GM18511 (cell line): ENCODE measurements around the gene AKR1C4.
"Not testable (repeated sequence)": the region's sequence is repeated elsewhere in the genome, so short reads cannot be mapped to it uniquely, and the experiment has no call there.

ENCODE experiments used
- ATAC-seq: cut with Tn5 transposase; IDR thresholded peaks from one replicate; pipeline ENCODE4 v1.9.1; 2021; ENCODE audit warnings: mild to moderate bottlenecking, moderate library complexity; ENCODE audit not compliant: unreplicated experiment

The AKR1C4 gene

DNA sequence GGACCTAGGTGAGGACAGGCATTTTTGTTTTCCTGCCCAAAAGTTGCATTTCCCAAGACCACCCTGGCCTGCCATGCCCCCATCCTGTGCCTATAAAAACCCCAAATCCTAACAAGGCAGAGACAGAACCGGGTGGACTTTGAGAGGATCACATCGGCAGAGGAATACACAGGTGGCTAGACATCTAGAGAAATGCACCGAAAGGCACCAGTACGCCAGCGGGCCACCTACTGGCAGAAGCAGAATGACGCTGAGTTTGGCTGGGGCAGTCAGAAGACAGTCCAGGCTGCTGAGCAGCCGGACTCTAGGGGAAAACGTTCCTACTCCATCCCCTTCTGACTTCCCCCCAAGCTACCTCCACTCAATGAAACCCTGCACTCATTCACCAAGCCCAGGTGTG lies 2.8 kb downstream of the AKR1C4 start:
- ATAC-seq = no peak

DNA sequence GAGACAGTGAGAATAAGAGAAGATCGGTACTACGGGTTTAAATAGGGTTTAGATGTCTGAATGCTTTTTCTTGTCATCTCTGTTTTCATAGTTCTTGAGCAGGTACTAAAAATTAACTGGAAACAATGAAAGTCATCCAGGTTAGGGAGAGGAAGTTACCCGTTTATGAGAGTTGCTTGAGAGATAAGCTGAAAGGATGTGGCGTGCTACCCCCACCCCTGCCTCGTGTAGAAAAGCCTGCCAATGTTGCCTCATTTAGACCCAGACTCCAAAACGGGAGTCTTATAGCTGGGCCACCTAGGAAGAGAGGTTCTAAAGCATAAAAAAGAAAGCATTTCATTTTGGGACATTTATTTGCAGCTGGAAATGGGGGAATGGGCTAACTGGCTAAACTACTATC lies 10.2 kb downstream of the AKR1C4 start:
- no peak for ATAC-seq

GRCh38 chr10:5209776-5210175 lies 13.1 kb downstream of the AKR1C4 start:
- ATAC-seq = not testable (repeated sequence)

DNA sequence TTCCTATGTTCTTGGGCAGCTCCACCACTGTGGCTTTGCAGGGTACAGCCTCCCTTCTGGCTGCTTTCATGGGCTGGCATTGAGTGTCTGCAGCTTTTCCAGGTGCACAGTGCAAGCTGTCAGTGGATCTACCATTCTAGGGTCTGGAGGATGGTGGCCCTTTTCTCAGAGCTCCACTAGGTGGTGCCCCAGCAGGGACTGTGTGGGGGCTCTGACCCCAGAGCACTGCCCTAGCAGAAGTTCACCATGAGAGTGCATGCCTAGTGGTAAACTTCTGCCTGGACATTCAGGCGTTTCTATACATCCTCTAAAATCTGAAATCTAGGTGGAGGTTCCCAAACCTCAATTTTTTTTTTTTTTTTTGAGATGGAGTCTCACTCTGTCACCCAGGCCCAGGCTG lies 13.6 kb downstream of the AKR1C4 start:
- ATAC-seq = not testable (repeated sequence)

GRCh38 chr10:5211696-5212536 lies 15.3 kb downstream of the AKR1C4 start:
- no peak for ATAC-seq

DNA sequence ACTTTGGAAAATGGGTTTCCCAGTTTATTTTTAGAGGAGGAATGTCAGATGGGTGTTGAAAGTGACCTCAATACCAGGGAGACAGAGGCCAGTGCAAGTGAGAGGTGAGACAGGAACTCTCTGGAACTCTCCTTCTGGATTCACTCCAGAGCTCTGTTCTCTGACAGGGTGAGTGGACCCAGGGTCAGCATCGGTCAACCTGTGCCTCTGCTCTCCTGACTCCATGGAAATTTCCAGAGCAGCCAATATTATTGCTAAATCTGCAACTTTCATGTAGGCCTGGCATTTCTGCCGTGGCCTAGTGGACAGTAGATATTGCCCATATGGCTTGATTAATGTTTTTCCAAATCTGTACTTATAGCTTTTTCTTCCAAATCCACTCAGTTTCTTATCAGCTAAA lies 20.2 kb downstream of the AKR1C4 start:
- no peak for ATAC-seq

GRCh38 chr10:5219262-5219661 lies 22.6 kb downstream of the AKR1C4 start:
- ATAC-seq = no peak

GRCh38 chr10:5222942-5223341 lies 26.3 kb downstream of the AKR1C4 start:
- ATAC-seq = not testable (repeated sequence)

DNA sequence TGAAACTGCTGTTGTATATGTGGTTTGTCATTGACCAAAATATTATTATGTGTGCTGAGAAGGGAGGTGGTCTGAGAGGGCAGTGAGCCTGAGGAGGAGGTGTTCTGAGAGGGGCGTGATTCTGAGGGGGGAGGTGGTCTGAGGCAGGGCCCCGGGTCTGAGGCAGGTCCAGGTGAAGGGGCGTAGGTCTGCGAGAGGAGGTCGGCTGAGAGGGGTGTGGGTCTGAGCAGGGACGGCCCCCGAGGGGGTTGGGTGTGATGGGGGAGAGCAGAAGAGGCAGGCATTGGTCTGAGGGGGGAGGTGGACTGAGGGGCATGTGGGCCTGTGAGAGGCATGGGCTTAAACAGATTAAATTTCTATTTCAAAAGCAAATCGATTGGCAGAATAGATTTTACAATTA lies 32.4 kb downstream of the AKR1C4 start:
- no peak for ATAC-seq

DNA sequence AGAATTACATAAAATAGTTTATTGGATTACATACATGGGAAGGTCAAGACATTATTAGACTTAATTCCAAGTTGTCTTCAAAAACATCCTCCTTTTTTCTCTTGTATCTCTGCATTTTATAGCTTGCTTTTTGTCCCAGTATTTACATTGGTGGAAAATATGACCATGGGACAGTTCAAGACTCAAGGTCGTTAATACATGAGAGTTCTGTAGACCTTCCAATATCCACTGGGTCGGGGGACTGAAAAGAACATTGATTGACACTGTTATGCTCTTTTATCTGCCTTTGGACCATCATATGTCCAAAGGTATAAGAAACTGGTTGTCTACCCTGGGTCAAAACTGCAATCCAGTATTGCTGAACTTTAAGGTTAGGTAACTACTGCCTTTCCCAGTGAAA lies 36.7 kb downstream of the AKR1C4 start:
- ATAC-seq = no peak

DNA sequence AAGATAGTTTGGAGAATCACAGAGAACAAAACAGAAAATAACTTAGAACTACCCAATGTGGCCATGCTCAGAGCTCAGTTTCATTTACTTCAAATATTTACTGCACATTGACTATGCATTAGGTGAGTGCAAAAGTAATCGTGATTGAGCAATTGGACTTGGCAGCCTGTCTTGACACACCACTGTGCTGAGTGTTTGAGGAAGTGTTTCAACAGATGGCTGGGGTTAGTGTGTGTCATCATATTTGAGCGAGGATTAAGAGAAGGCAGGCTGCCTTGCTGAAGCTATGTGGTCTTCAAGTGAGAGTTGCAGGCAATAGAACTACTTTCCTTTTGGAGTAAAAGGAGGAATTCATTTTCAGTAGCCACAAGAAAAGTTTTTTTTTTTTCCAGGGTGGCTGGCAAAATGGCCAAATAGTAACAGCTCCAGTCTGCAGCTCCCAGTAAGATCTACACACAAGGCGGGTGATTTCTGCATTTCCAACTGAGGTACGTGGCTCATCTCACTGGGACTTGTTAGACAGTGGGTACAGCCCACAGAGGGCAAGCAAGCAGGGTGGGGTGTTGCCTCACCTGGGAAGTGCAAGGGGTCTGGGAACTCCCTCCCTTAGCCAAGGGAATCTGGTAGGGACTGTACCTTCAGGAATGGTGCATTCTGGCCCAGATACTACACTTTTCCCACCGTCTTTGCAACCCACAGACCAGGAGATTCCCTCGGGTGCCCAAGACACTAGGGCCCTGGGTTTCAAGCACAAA lies 37.6 kb downstream of the AKR1C4 start:
- no peak for ATAC-seq

DNA sequence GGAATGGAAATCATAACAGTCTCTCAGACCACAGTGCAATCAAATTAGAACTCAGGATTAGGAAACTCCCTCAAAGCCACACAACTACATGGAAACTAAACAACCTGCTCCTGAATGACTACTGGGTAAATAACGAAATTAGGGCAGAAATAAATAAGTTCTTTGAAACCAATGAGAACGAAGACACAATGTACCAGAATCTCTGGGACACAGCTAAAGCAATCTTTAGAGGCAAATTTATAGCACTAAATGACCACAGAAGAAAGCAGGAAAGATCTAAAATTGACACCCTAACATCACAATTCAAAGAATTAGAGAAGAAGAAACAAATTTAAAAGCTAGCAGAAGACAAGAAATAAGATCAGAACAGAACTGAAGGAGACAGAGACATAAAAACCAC lies 40.9 kb downstream of the AKR1C4 start:
- ATAC-seq = not testable (repeated sequence)

GRCh38 chr10:5242585-5242984 lies 45.9 kb downstream of the AKR1C4 start:
- no peak for ATAC-seq

GRCh38 chr10:5243521-5243987 lies 46.9 kb downstream of the AKR1C4 start:
- no peak for ATAC-seq

- no peak for ATAC-seq
Observed at GRCh38 chr10:5252177-5253037, 55.8 kb downstream of the AKR1C4 start.

- ATAC-seq = no peak
Observed at GRCh38 chr10:5254488-5254887, 57.9 kb downstream of the AKR1C4 start.

DNA sequence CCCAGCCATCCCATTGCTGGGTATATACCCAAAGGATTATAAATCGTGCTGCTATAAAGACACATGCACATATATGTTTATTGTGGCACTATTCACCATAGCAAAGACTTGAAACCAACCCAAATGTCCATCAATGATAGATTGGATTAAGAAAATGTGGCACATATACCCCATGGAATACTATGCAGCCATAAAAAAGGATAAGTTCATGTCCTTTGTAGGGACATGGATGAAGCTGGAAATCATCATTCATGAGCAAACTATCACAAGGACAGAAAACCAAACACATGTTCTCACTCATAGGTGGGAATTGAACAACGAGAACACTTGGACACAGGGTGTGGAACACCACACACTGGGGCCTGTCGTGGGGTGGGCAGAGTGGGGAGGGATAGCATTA lies 61.1 kb downstream of the AKR1C4 start:
- ATAC-seq = not testable (repeated sequence)

GRCh38 chr10:5259132-5259951 lies 62.7 kb downstream of the AKR1C4 start:
- ATAC-seq = no peak

DNA sequence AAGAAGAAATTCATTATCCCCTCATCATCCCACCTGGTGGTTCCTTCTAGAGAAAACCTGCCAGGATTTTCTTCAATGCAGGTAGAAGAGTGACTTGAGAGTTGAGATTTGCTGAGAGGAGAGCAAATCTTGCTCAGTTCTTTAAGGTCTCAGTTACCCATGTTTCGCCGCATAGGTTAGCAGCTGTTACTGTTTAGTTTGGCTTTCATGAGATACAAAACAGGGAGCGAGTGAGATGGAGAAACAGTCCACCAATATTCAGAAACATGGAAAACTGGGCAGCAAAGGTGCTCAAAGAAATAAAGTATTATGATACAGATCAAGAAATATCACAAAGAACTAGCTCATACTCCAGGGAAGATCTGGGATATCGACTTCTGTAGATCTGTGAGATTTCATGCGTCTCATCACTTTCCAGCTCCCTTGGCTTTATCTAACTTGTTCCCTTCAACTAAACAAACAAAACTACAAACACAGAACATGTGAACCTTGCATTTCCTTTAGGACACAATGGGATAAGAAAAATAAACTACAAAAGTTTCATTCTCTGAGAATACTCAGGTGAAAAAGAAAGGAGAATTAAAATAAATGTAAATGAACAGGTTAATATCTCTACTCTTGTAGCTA lies 63.4 kb downstream of the AKR1C4 start:
- no peak for ATAC-seq

- no peak for ATAC-seq
Observed at GRCh38 chr10:5260828-5261227, 64.2 kb downstream of the AKR1C4 start.
